Lower leg skin (tissue), 4 donors: ENCODE results near the gene TENT4B. TPM values are rescaled to one million over a fixed set of nuclear protein-coding genes. Genes with fewer than 3 reads are reported as not detected.
"Not testable (repeated sequence)": the region's sequence is repeated elsewhere in the genome, so short reads cannot be mapped to it uniquely, and the experiment has no call there.

Experiments used
- DNase-seq, 2 donors: peaks; one replicate each; pipeline ENCODE4 v3.0.0-alpha.2; 2019; ENCODE audit warnings: low spot score in 2 of 2
- H3K4me3 ChIP-seq: fragments of 200-600 bp; sonication (generic); 2 replicates; pipeline ENCODE4 v1.5.1; 2017; ENCODE audit warnings: mild to moderate bottlenecking, low read depth; ENCODE audit not compliant: poor library complexity, severe bottlenecking
- POLR2A ChIP-seq, 2 donors: fragments of 450-650 bp; IDR thresholded peaks; one replicate each; pipeline ENCODE4 v1.6.1; 2016 to 2017; ENCODE audit warnings: antibody characterized with exemption in 2 of 2, mild to moderate bottlenecking in 1 of 2, moderate library complexity in 1 of 2
- WGBS, 2 donors: methylation state at CpG; one replicate each; pipeline ENCODE4 v1.1.5; 2018; 5-methylcytosine and 5-hydroxymethylcytosine counted together
- intact Hi-C: fragments of 100-400 bp; cut with DNase I; formaldehyde crosslinking; loops from one replicate; pipeline ENCODE4 v1.15.0; 2023; ENCODE audit warnings: low total_unique reads
- total RNA-seq, 4 donors: library from RNA; depleted of rRNA; stranded (reverse); fragments of >200 nt; gene quantifications; one replicate each; pipeline ENCODE4 v1.1.0, GENCODE V29; 2016
- TF ChIP-seq, protein P1 (sequence below), 3 donors: fragments of 450-650 bp; IDR thresholded peaks; one replicate each; pipeline ENCODE4 v1.5.1; 2016; ENCODE audit warnings: antibody characterized with exemption in 3 of 3, mild to moderate bottlenecking in 3 of 3, moderate library complexity in 2 of 3

TENT4B gene
- total RNA-seq, 4 donors from 2014 or later: 9.1 to 14.7 (median 12.6) TPM

DNA sequence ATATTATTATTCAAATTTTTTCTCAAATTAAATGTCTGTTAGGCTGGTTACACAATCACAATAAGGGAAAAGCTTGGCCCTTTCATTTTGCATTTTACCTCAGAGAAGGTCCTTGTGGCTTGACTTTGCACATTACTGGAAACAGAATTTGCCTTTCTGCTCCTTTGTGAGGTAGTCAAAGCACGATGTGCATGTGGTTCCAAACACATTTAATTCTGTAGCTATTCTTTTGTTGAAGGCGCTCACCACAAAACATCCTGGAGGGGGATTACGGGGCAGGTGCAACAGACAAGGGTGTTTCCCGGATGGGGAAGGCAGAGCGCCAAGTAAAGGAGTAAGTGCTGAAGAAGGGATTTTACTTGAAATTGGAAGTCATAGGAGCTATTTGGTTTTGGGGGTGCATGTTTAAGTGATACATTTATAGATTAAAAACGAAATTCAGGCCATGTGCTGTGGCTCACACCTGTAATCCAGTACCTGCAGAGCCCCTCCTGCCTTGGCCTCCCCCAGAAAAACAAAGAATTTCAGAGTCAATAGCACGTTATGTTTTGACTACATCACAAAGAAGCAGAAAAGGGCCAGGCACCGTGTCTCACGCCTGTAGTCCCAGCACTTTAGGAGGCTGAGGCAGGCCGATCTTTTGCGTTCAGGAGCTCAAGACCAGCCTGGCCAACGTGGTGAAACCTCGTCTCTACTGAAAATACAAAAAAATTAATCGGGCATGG lies 31.2 kb upstream of the TENT4B start:
- no peak overlapping the region for H3K4me3 ChIP-seq
- intact Hi-C loops: no loop called here
- DNase-seq: peak in 1 of 2 donors; percentile 36
- no peak for TF ChIP-seq POLR2A (IDR thresholded peaks at IDR 0.05)
- TF ChIP-seq, protein P1, sequence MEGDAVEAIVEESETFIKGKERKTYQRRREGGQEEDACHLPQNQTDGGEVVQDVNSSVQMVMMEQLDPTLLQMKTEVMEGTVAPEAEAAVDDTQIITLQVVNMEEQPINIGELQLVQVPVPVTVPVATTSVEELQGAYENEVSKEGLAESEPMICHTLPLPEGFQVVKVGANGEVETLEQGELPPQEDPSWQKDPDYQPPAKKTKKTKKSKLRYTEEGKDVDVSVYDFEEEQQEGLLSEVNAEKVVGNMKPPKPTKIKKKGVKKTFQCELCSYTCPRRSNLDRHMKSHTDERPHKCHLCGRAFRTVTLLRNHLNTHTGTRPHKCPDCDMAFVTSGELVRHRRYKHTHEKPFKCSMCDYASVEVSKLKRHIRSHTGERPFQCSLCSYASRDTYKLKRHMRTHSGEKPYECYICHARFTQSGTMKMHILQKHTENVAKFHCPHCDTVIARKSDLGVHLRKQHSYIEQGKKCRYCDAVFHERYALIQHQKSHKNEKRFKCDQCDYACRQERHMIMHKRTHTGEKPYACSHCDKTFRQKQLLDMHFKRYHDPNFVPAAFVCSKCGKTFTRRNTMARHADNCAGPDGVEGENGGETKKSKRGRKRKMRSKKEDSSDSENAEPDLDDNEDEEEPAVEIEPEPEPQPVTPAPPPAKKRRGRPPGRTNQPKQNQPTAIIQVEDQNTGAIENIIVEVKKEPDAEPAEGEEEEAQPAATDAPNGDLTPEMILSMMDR (IDR thresholded peaks at IDR 0.05): no peak
- 61 to 66% methylated on average over 14 of the region's 14 CpGs for WGBS, 2 donors

DNA sequence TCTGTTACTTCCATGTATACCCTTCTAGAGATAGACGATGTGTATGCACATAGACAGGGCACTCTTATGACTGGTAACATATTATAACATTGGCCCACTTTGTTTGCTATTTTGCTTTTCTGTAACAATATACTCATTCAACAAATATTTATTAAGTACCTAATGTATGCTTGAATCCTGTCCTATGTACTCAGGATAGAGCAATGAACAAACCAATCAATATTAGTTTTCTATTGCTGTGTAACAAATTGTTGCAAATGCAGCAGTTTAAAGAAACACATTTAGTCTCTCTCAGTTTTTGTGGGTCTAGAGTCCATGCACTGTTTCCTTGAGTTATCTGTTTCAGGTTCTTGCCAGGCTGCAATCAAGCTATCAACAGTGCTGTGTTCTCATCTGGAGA lies 29.7 kb upstream of the TENT4B start:
- intact Hi-C loops: no loop called here

GRCh38 chr16:50124769-50125168 lies 28.3 kb upstream of the TENT4B start:
- no peak overlapping the region for H3K4me3 ChIP-seq
- TF ChIP-seq, protein P1 (IDR thresholded peaks at IDR 0.05): no peak
- no peak for TF ChIP-seq POLR2A (IDR thresholded peaks at IDR 0.05)
- no peak for DNase-seq
- intact Hi-C loops: no loop called here
- 96 to 98% methylated on average over 2 of the region's 2 CpGs for WGBS, 2 donors

More for the DNA sequence above, 29.7 kb upstream of the TENT4B start:
- WGBS, 2 donors: 90 to 92% methylated on average over 1 of the region's 1 CpG
- TF ChIP-seq POLR2A (IDR thresholded peaks at IDR 0.05): no peak
- TF ChIP-seq, protein P1 (IDR thresholded peaks at IDR 0.05): no peak
- DNase-seq: no peak
- no peak overlapping the region for H3K4me3 ChIP-seq

DNA sequence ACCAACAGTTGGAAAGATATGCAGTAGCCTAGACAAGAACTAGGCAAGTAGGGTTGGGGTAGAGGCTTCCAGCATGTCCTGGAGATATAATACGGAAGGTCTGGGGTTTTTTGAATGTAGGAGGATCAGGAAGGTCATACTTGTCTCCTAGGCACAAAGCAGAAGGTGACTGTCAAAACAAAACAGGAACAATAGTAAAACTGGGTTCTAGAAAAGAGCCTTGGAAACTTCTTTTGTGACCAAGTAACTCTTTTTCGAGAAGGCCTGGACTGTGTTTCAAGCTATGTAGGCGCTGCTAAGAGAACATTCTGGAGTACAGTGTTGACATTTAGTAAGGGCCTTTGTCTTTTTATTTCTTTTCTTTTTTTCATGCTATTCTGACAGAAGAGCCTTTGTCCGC lies 26.9 kb upstream of the TENT4B start:
- intact Hi-C loops: no loop called here
- H3K4me3 ChIP-seq: no peak overlapping the region
- TF ChIP-seq, protein P1 (IDR thresholded peaks at IDR 0.05): no peak
- TF ChIP-seq POLR2A (IDR thresholded peaks at IDR 0.05): no peak
- 90 to 91% methylated on average over 4 of the region's 4 CpGs for whole genome bisulfite sequencing, 2 donors
- no peak for DNase-seq

- intact Hi-C loops, H3K4me3 ChIP-seq, DNase-seq: not testable (repeated sequence)
- 81 to 87% methylated on average over 7 of the region's 7 CpGs for WGBS, 2 donors
Measured at GRCh38 chr16:50132571-50132970, 20.5 kb upstream of the TENT4B start.

- no peak for TF ChIP-seq POLR2A (IDR thresholded peaks at IDR 0.05)
- TF ChIP-seq, protein P1 (IDR thresholded peaks at IDR 0.05): no peak
- DNase-seq: no peak
- 34 to 73% methylated on average over 2 of the region's 2 CpGs for WGBS, 2 donors
- intact Hi-C loops: no loop called here
- H3K4me3 ChIP-seq: no peak overlapping the region
Measured at GRCh38 chr16:50133214-50133613, 19.9 kb upstream of the TENT4B start.
